H9 (cell line): ENCODE data around the gene ZNRF2. TPM values are rescaled to one million over a fixed set of nuclear protein-coding genes. Genes with fewer than 3 reads are reported as not detected.

Source experiments
- DNase-seq: peaks from one replicate; pipeline ENCODE4 v3.0.0-alpha.2; 2017
- H2AFZ ChIP-seq: one replicate; pipeline ENCODE4 v1.6.1; 2013; ENCODE audit warnings: mild to moderate bottlenecking, low read length, control low read depth, moderate library complexity
- H2AK5ac ChIP-seq: 2 replicates; pipeline ENCODE4 v1.6.1; 2013; ENCODE audit warnings: low read length, control low read depth, mixed read lengths; ENCODE audit not compliant: insufficient read length
- H2BK120ac ChIP-seq: one replicate; pipeline ENCODE4 v1.6.1; 2013; ENCODE audit warnings: low read depth, mild to moderate bottlenecking, low read length, control low read depth, inconsistent platforms; ENCODE audit not compliant: poor library complexity, severe bottlenecking
- H2BK12ac ChIP-seq: 2 replicates; pipeline ENCODE4 v1.6.1; 2013; ENCODE audit warnings: low read length, control low read depth, mixed read lengths, low read depth; ENCODE audit not compliant: insufficient read length
- H2BK15ac ChIP-seq: 2 replicates; pipeline ENCODE4 v1.6.1; 2013; ENCODE audit warnings: low read depth, low read length, control low read depth
- H2BK20ac ChIP-seq: one replicate; pipeline ENCODE4 v1.6.1; 2013; ENCODE audit warnings: low read depth, mild to moderate bottlenecking, low read length, control low read depth, inconsistent platforms; ENCODE audit not compliant: poor library complexity, severe bottlenecking
- H2BK5ac ChIP-seq: 2 replicates; pipeline ENCODE4 v1.6.1; 2013; ENCODE audit warnings: low read length, control low read depth, mixed read lengths; ENCODE audit not compliant: insufficient read length
- H3K14ac ChIP-seq: 2 replicates; pipeline ENCODE4 v1.6.1; 2013; ENCODE audit warnings: low read length, control low read depth; ENCODE audit not compliant: insufficient read depth
- H3K18ac ChIP-seq: 2 replicates; pipeline ENCODE4 v1.6.1; 2013; ENCODE audit warnings: low read depth, mild to moderate bottlenecking, mixed read lengths, low read length, control low read depth; ENCODE audit not compliant: insufficient read length
- H3K23ac ChIP-seq: 2 replicates; pipeline ENCODE4 v1.6.1; 2013; ENCODE audit warnings: low read length, control low read depth, mixed read lengths, low read depth; ENCODE audit not compliant: insufficient read length
- H3K23me2 ChIP-seq: 2 replicates; pipeline ENCODE4 v1.6.1; 2013; ENCODE audit warnings: low read depth, mild to moderate bottlenecking, mixed read lengths, low read length, control low read depth; ENCODE audit not compliant: insufficient read length, poor library complexity, severe bottlenecking
- H3K27ac ChIP-seq: 2 replicates; pipeline ENCODE4 v1.5.1; 2013; ENCODE audit warnings: low read length, control low read depth, mixed read lengths, low read depth; ENCODE audit not compliant: insufficient read length
- H3K27me3 ChIP-seq: 2 replicates; pipeline ENCODE4 v1.6.1; 2013; ENCODE audit warnings: low read length, control low read depth, inconsistent platforms; ENCODE audit not compliant: insufficient read depth
- H3K4ac ChIP-seq: 2 replicates; pipeline ENCODE4 v1.6.1; 2013; ENCODE audit warnings: low read depth, mild to moderate bottlenecking, control low read depth, inconsistent platforms, low read length, moderate library complexity
- H3K4me1 ChIP-seq: 2 replicates; pipeline ENCODE4 v1.6.1; 2013; ENCODE audit warnings: low read length, control low read depth, inconsistent platforms; ENCODE audit not compliant: insufficient read depth
- H3K4me2 ChIP-seq: 2 replicates; pipeline ENCODE4 v1.6.1; 2013; ENCODE audit warnings: low read length, control low read depth, mixed read lengths; ENCODE audit not compliant: insufficient read length, insufficient read depth
- H3K56ac ChIP-seq: 2 replicates; pipeline ENCODE4 v1.6.1; 2013; ENCODE audit warnings: low read depth, mild to moderate bottlenecking, mixed read lengths, low read length, control low read depth; ENCODE audit not compliant: insufficient read length
- H3K79me1 ChIP-seq: 2 replicates; pipeline ENCODE4 v1.6.1; 2013; ENCODE audit warnings: low read depth, mild to moderate bottlenecking, moderate library complexity, low read length, control low read depth, inconsistent platforms; ENCODE audit not compliant: insufficient read depth, poor library complexity, severe bottlenecking
- H3K79me2 ChIP-seq: 2 replicates; pipeline ENCODE4 v1.6.1; 2013; ENCODE audit warnings: low read length, control low read depth, inconsistent platforms; ENCODE audit not compliant: insufficient read depth
- H3K9ac ChIP-seq: 2 replicates; pipeline ENCODE4 v1.6.1; 2013; ENCODE audit warnings: low read length, control low read depth, mixed read lengths; ENCODE audit not compliant: insufficient read length; ENCODE audit errors: extremely low read depth
- H3K9me3 ChIP-seq: one replicate; pipeline ENCODE4 v1.6.1; 2013; ENCODE audit warnings: low read depth, low read length, inconsistent platforms; ENCODE audit not compliant: control insufficient read depth
- H3T11ph ChIP-seq: one replicate; pipeline ENCODE4 v1.6.1; 2013; ENCODE audit warnings: mild to moderate bottlenecking, low read length, control low read depth, inconsistent platforms
- H4K20me1 ChIP-seq: one replicate; pipeline ENCODE4 v1.6.1; 2013; ENCODE audit not compliant: control insufficient read depth, insufficient read length, insufficient read depth
- H4K5ac ChIP-seq: 2 replicates; pipeline ENCODE4 v1.6.1; 2013; ENCODE audit warnings: low read depth, mild to moderate bottlenecking, mixed read lengths, low read length, control low read depth; ENCODE audit not compliant: insufficient read length
- H4K8ac ChIP-seq: replicated peaks from 2 replicates; pipeline ENCODE4 v1.6.1; 2013; ENCODE audit warnings: low read length, control low read depth, mixed read lengths, low read depth; ENCODE audit not compliant: insufficient read length
- H4K91ac ChIP-seq: 2 replicates; pipeline ENCODE4 v1.6.1; 2013; ENCODE audit warnings: low read depth, mild to moderate bottlenecking, moderate library complexity, mixed read lengths, low read length, control low read depth; ENCODE audit not compliant: insufficient read length
- H3K27ac Mint-ChIP-seq, 3 experiments: 2 replicates in 2 of 3; 3 replicates in 1 of 3; pipeline ENCODE4 v1.8.0; 2020 to 2021; ENCODE audit warnings: mixed read lengths in 3 of 3, mild to moderate bottlenecking in 1 of 3, moderate library complexity in 1 of 3
- H3K27me3 Mint-ChIP-seq: 2 replicates; pipeline ENCODE4 v1.8.0; 2021; ENCODE audit warnings: low read depth, mild to moderate bottlenecking, moderate library complexity, mixed read lengths
- H3K36me3 Mint-ChIP-seq, 3 experiments: 2 replicates in 2 of 3; 3 replicates in 1 of 3; pipeline ENCODE4 v1.8.0; 2020 to 2021; ENCODE audit warnings: low read depth in 3 of 3, mixed read lengths in 3 of 3; ENCODE audit not compliant: insufficient read depth in 1 of 3
- H3K4me1 Mint-ChIP-seq, 2 experiments: 2 replicates each; pipeline ENCODE4 v1.8.0; 2020; ENCODE audit warnings: mixed read lengths in 2 of 2
- H3K4me3 Mint-ChIP-seq, 2 experiments: 2 replicates in 1 of 2; 3 replicates in 1 of 2; pipeline ENCODE4 v1.8.0; 2020 to 2021; ENCODE audit warnings: mild to moderate bottlenecking in 2 of 2, mixed read lengths in 2 of 2, moderate library complexity in 1 of 2
- H3K9me3 Mint-ChIP-seq, 2 experiments: 2 replicates in 1 of 2; 3 replicates in 1 of 2; pipeline ENCODE4 v1.8.0; 2020; ENCODE audit warnings: mild to moderate bottlenecking in 2 of 2, mixed read lengths in 2 of 2, moderate library complexity in 1 of 2
- WGBS: extraction: QIAGEN DNeasy Blood & Tissue Kit; methylation state at CpG from one replicate; pipeline ENCODE4 v1.1.7; 2013; ENCODE audit warnings: missing lambda C conversion rate, low lambda C conversion rate, mixed read lengths; ENCODE audit not compliant: insufficient read length; ENCODE audit errors: extremely low coverage; 5-methylcytosine and 5-hydroxymethylcytosine counted together
- total RNA-seq: library from RNA; stranded (reverse); gene quantifications from 2 replicates; pipeline ENCODE4 v1.2.1, GENCODE V29; 2021
- TF ChIP-seq, protein P1 (sequence below): fragments of 200-600 bp; sonication (generic); conservative IDR thresholded peaks from 3 replicates; pipeline ENCODE4 v1.8.0; 2021; ENCODE audit warnings: antibody characterized with exemption, mild to moderate bottlenecking

ZNRF2 gene
- total RNA-seq, 1 experiment from 2014 or later: 16.5 TPM

DNA sequence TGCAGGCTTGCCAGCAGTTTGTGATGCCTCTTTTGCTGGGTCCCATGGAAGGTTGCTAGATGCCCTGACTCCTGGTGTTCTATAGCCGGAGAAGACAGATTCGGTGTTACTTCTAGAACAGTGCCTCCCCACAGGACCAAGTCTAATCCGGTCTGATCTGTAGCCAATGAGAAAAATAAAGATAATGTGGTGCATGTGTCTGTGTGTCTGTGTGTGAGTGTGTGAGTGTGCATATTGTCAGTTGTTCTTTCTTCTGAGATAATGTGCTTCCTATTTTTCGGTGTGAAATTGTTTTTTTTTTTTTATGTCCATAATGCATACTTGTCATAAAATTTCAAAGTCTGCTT lies 29.7 kb upstream of the ZNRF2 start:
- Histone ChIP-seq H3K4me2 (no peak overlapping the region), H3K79me1 (no peaks in the 10 kb centered on the region), H4K91ac (no peak overlapping the region), H3K27me3 (no peaks in the 10 kb centered on the region), H3T11ph (no peak overlapping the region), H2BK120ac (no peak overlapping the region), H2AK5ac (no peak overlapping the region), H4K20me1 (no peaks in the 10 kb centered on the region), H3K27ac (no peak overlapping the region), H3K56ac (no peak overlapping the region), H3K4ac (no peak overlapping the region), H2BK5ac (no peak overlapping the region), H4K8ac (no peak overlapping the region), H3K23ac (peak overlapping the region; percentile 26), H3K9ac (no peak overlapping the region), H3K79me2 (no peaks in the 10 kb centered on the region), H3K23me2 (no peaks in the 10 kb centered on the region), H3K14ac (no peak overlapping the region), H3K4me1 (no peaks in the 10 kb centered on the region), H4K5ac (no peak overlapping the region), H2AFZ (no peak overlapping the region), H3K18ac (no peak overlapping the region), H2BK12ac (no peak overlapping the region), H3K9me3 (no peaks in the 10 kb centered on the region), H2BK15ac (no peak overlapping the region), H2BK20ac (no peak overlapping the region)
- no peaks in the 10 kb centered on the region for H3K36me3 Mint-ChIP-seq
- no peak overlapping the region for H3K27ac Mint-ChIP-seq
- no peak overlapping the region for H3K4me3 Mint-ChIP-seq
- no peak for DNase-seq
- TF ChIP-seq, protein P1, sequence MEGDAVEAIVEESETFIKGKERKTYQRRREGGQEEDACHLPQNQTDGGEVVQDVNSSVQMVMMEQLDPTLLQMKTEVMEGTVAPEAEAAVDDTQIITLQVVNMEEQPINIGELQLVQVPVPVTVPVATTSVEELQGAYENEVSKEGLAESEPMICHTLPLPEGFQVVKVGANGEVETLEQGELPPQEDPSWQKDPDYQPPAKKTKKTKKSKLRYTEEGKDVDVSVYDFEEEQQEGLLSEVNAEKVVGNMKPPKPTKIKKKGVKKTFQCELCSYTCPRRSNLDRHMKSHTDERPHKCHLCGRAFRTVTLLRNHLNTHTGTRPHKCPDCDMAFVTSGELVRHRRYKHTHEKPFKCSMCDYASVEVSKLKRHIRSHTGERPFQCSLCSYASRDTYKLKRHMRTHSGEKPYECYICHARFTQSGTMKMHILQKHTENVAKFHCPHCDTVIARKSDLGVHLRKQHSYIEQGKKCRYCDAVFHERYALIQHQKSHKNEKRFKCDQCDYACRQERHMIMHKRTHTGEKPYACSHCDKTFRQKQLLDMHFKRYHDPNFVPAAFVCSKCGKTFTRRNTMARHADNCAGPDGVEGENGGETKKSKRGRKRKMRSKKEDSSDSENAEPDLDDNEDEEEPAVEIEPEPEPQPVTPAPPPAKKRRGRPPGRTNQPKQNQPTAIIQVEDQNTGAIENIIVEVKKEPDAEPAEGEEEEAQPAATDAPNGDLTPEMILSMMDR: no peak
- H3K27me3 Mint-ChIP-seq: no peaks in the 10 kb centered on the region
- no peaks in the 10 kb centered on the region for H3K4me1 Mint-ChIP-seq
- no CpG with 5 or more reads among the region's 4 CpGs for WGBS
- H3K9me3 Mint-ChIP-seq: no peaks in the 10 kb centered on the region
